ENCODE results near the gene PKN1.
"Not testable (repeated sequence)": the region's sequence is repeated elsewhere in the genome, so short reads cannot be mapped to it uniquely, and the experiment has no call there.

PKN1 gene

DNA sequence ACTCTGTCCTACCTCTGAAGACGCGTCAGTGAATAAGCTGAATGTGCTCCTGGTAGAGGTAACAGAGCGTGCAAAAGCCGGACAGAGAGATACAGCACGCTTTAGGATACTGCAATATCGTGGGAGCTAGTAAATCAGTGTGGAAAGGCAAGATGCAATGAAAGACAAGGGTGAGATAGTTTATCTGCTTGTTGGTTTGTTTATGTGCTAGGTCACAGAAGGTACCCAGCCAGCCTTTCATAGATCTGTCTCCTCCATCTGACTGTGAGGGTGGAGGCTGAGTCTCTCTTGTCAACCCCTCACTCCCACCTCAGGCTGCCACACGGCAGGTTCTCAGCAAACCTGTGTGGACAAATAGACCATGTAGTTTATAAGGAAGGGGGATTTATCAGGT, 63.7 kb downstream of the PKN1 start:
- TF ChIP-seq, protein P1, sequence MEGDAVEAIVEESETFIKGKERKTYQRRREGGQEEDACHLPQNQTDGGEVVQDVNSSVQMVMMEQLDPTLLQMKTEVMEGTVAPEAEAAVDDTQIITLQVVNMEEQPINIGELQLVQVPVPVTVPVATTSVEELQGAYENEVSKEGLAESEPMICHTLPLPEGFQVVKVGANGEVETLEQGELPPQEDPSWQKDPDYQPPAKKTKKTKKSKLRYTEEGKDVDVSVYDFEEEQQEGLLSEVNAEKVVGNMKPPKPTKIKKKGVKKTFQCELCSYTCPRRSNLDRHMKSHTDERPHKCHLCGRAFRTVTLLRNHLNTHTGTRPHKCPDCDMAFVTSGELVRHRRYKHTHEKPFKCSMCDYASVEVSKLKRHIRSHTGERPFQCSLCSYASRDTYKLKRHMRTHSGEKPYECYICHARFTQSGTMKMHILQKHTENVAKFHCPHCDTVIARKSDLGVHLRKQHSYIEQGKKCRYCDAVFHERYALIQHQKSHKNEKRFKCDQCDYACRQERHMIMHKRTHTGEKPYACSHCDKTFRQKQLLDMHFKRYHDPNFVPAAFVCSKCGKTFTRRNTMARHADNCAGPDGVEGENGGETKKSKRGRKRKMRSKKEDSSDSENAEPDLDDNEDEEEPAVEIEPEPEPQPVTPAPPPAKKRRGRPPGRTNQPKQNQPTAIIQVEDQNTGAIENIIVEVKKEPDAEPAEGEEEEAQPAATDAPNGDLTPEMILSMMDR (IDR thresholded peaks at IDR 0.05; ENCODE audit: low read depth, low read length) = no peak
- H3K4me3 ChIP-seq (ENCODE audit: low read depth, low read length) = no peak overlapping the region

- TF ChIP-seq, protein P1 (IDR thresholded peaks at IDR 0.05; ENCODE audit: low read depth, low read length) = no peak
- H3K4me3 ChIP-seq (ENCODE audit: low read depth, low read length) = no peak overlapping the region
Observed at GRCh38 chr19:14497228-14497921, 64.3 kb downstream of the PKN1 start.

GRCh38 chr19:14502334-14503092, 69.4 kb downstream of the PKN1 start:
- H3K4me3 ChIP-seq (ENCODE audit: low read depth, low read length) = no peak overlapping the region
- TF ChIP-seq, protein P1 (IDR thresholded peaks at IDR 0.05; ENCODE audit: low read depth, low read length) = no peak

GRCh38 chr19:14503285-14503684, 70.2 kb downstream of the PKN1 start:
- no peak overlapping the region for H3K4me3 ChIP-seq (ENCODE audit: low read depth, low read length)
- TF ChIP-seq, protein P1 (IDR thresholded peaks at IDR 0.05; ENCODE audit: low read depth, low read length) = no peak

DNA sequence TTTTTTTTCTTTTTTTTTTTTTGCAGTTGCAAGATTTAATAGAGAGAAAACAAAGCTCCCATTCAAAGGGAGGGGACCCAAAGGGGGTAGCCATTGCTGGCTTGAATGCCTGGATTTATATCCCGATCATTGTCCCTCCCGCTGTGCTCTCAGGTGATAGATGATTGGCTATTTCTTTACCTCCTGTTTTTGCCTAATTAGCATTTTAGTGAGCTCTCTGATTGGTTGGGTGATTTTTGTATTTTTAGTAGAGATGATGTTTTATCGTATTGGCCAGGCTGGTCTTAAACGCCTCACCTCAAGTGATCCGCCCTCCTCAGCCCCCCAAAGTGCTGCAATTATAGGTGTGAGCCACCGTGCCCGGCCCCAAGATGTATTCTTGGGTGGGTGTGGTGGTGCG, 71.5 kb downstream of the PKN1 start:
- H3K4me3 ChIP-seq (ENCODE audit: low read depth, low read length) = not testable (repeated sequence)

GRCh38 chr19:14505488-14506239, 72.6 kb downstream of the PKN1 start:
- H3K4me3 ChIP-seq (ENCODE audit: low read depth, low read length) = no peak overlapping the region
- TF ChIP-seq, protein P1 (IDR thresholded peaks at IDR 0.05; ENCODE audit: low read depth, low read length) = peak; percentile 87

GRCh38 chr19:14507704-14508542, 74.8 kb downstream of the PKN1 start:
- TF ChIP-seq, protein P1 (IDR thresholded peaks at IDR 0.05; ENCODE audit: low read depth, low read length) = no peak
- H3K4me3 ChIP-seq (ENCODE audit: low read depth, low read length) = no peak overlapping the region
